GM11168 (cell line): Measurements from ENCODE around the gene PRADC1.

Experiments
- in situ Hi-C: fragments of 300-500 bp; cut with MboI; formaldehyde crosslinking; loops from one replicate; pipeline ENCODE4 v1.12.0; 2022; ENCODE audit warnings: low sequenced_read_pairs; ENCODE audit not compliant: unreplicated experiment

The PRADC1 gene

GRCh38 chr2:73259704-73260337 is 26.8 kb upstream of the PRADC1 start:
- in situ Hi-C loops = no loop called here

GRCh38 chr2:73259276-73259675 is 26.2 kb upstream of the PRADC1 start:
- in situ Hi-C loops = no loop called here

- in situ Hi-C loops = no loop called here
Observed at GRCh38 chr2:73258913-73259215, 25.8 kb upstream of the PRADC1 start.

GRCh38 chr2:73258186-73258912 is 25.3 kb upstream of the PRADC1 start:
- in situ Hi-C loops = no loop called here

GRCh38 chr2:73257425-73258125 is 24.5 kb upstream of the PRADC1 start:
- in situ Hi-C loops = no loop called here

- in situ Hi-C loops = no loop called here
Observed at GRCh38 chr2:73257021-73257420, 24.0 kb upstream of the PRADC1 start.

GRCh38 chr2:73256618-73256922 is 23.5 kb upstream of the PRADC1 start:
- in situ Hi-C loops = no loop called here

- in situ Hi-C loops = no loop called here
Observed at GRCh38 chr2:73255907-73256617, 23.0 kb upstream of the PRADC1 start.

- in situ Hi-C loops = no loop called here
Observed at GRCh38 chr2:73255007-73255644, 22.1 kb upstream of the PRADC1 start.

GRCh38 chr2:73254343-73255006 is 21.4 kb upstream of the PRADC1 start:
- in situ Hi-C loops = no loop called here

- in situ Hi-C loops = no loop called here
Observed at GRCh38 chr2:73253901-73254300, 20.9 kb upstream of the PRADC1 start.

- in situ Hi-C loops = no loop called here
Observed at GRCh38 chr2:73253400-73253799, 20.4 kb upstream of the PRADC1 start.

- in situ Hi-C loops = no loop called here
Observed at GRCh38 chr2:73252238-73253027, 19.4 kb upstream of the PRADC1 start.

- in situ Hi-C loops = no loop called here
Observed at GRCh38 chr2:73250872-73251846, 18.1 kb upstream of the PRADC1 start.

- in situ Hi-C loops = no loop called here
Observed at GRCh38 chr2:73249636-73250035, 16.6 kb upstream of the PRADC1 start.

GRCh38 chr2:73246850-73247249 is 13.8 kb upstream of the PRADC1 start:
- in situ Hi-C loops = no loop called here

- in situ Hi-C loops = no loop called here
Observed at GRCh38 chr2:73244580-73244979, 11.5 kb upstream of the PRADC1 start.

GRCh38 chr2:73243884-73244570 is 11.0 kb upstream of the PRADC1 start:
- in situ Hi-C loops = no loop called here
